Measurements from ENCODE around the gene LASP1. TPM values are rescaled to one million over a fixed set of nuclear protein-coding genes. Genes with fewer than 3 reads are reported as not detected.

LASP1 gene
- total and polyA plus RNA-seq, 2 experiments from 2014 or later = 48.7 to 173 TPM

DNA sequence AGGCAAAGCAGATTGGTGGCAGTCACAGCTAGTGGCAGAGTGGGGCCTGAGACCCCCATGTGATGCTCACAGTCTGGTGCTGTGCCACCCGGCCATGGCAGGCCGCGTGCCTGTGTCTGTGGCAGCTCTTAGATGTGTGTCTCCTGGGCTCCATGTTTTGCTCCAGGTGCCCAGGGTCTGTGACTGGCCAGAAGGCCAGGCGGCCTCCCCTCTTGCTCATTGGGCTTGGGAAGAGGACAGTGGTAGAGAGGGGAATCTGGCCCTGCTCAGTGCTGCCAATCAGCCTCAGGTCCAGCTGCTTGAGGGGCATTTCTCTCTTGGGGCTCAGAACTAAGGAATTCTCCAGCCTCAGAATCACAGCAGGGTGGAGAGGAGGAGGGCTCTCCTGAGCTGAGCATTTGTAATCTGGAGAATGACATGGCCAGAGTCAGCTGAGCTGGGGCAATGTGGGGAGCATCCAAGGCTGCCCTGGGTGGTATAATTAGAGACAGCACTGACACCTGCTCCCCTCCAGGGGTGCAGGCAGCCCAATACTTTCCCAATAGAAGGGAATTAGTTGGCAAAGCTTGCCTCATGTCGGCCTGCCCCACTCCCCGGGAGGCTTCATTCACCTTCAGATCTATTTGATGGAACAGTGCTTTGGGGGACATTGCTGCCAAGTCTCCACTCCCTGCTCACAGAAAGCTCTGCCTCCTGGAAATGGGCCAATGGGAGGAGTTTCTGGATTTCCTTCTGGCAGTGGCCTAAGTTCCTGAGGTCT lies 52.9 kb downstream of the LASP1 start:
- no peak for TF ChIP-seq ZNF114 (CRISPR knock-in tag; IDR thresholded peaks at IDR 0.05)
- no peak for TF ChIP-seq EZH2 (IDR thresholded peaks at IDR 0.05; ENCODE audit: low read depth, unreplicated experiment)
- TF ChIP-seq ETS1 (IDR thresholded peaks at IDR 0.05) = no peak
- TF ChIP-seq CREB1 (CRISPR knock-in tag; IDR thresholded peaks at IDR 0.05; ENCODE audit: low read depth) = no peak
- TF ChIP-seq EZH2phosphoT487 (IDR thresholded peaks at IDR 0.05; ENCODE audit: unreplicated experiment) = no peak
- no peak for TF ChIP-seq ZNF462 (CRISPR knock-in tag; IDR thresholded peaks at IDR 0.05)
- no peak for TF ChIP-seq ZNF331 (CRISPR knock-in tag; IDR thresholded peaks at IDR 0.05; ENCODE audit: low read depth)
- TF ChIP-seq JUNB (IDR thresholded peaks at IDR 0.05; ENCODE audit: unreplicated experiment) = no peak
- TF ChIP-seq STAT1 (IDR thresholded peaks at IDR 0.05; ENCODE audit: unreplicated experiment) = no peak
- no peak for TF ChIP-seq NANOG (IDR thresholded peaks at IDR 0.05; ENCODE audit: borderline replicate concordance)
- no peak for TF ChIP-seq POLR2AphosphoS5 (IDR thresholded peaks at IDR 0.05; ENCODE audit: low read depth)
- TF ChIP-seq, protein P1, sequence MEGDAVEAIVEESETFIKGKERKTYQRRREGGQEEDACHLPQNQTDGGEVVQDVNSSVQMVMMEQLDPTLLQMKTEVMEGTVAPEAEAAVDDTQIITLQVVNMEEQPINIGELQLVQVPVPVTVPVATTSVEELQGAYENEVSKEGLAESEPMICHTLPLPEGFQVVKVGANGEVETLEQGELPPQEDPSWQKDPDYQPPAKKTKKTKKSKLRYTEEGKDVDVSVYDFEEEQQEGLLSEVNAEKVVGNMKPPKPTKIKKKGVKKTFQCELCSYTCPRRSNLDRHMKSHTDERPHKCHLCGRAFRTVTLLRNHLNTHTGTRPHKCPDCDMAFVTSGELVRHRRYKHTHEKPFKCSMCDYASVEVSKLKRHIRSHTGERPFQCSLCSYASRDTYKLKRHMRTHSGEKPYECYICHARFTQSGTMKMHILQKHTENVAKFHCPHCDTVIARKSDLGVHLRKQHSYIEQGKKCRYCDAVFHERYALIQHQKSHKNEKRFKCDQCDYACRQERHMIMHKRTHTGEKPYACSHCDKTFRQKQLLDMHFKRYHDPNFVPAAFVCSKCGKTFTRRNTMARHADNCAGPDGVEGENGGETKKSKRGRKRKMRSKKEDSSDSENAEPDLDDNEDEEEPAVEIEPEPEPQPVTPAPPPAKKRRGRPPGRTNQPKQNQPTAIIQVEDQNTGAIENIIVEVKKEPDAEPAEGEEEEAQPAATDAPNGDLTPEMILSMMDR (conservative IDR thresholded peaks at IDR 0.05; ENCODE audit: low read depth in 2 of 2) = no peak
- TF ChIP-seq, protein P2, sequence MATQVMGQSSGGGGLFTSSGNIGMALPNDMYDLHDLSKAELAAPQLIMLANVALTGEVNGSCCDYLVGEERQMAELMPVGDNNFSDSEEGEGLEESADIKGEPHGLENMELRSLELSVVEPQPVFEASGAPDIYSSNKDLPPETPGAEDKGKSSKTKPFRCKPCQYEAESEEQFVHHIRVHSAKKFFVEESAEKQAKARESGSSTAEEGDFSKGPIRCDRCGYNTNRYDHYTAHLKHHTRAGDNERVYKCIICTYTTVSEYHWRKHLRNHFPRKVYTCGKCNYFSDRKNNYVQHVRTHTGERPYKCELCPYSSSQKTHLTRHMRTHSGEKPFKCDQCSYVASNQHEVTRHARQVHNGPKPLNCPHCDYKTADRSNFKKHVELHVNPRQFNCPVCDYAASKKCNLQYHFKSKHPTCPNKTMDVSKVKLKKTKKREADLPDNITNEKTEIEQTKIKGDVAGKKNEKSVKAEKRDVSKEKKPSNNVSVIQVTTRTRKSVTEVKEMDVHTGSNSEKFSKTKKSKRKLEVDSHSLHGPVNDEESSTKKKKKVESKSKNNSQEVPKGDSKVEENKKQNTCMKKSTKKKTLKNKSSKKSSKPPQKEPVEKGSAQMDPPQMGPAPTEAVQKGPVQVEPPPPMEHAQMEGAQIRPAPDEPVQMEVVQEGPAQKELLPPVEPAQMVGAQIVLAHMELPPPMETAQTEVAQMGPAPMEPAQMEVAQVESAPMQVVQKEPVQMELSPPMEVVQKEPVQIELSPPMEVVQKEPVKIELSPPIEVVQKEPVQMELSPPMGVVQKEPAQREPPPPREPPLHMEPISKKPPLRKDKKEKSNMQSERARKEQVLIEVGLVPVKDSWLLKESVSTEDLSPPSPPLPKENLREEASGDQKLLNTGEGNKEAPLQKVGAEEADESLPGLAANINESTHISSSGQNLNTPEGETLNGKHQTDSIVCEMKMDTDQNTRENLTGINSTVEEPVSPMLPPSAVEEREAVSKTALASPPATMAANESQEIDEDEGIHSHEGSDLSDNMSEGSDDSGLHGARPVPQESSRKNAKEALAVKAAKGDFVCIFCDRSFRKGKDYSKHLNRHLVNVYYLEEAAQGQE (IDR thresholded peaks at IDR 0.05; ENCODE audit: unreplicated experiment) = no peak
- Histone ChIP-seq H4K20me1 (replicated peaks; ENCODE audit: insufficient read depth) (peaks cover 6% of the 10 kb centered on the region), H3K4me3 (no peak overlapping the region), H3K36me3 (ENCODE audit: insufficient read depth) (no peaks in the 10 kb centered on the region; the same call in 1 of the 2 replicates), H3K4me1 (ENCODE audit: insufficient read depth) (peaks cover 19% of the 10 kb centered on the region), H3K27ac (ENCODE audit: low read depth) (peak overlapping the region; percentile 53), H3K4me2 (peak overlapping the region; percentile 37; the same call in 1 of the 2 replicates), H2AFZ (no peak overlapping the region), H3K79me2 (replicated peaks; ENCODE audit: insufficient read depth) (no peaks in the 10 kb centered on the region), H3K9me2 (ENCODE audit: insufficient read depth) (0 out of 2 replicates have a peak, but pooled peaks cover 3% of the 10 kb centered on the region), H3K27me3 (ENCODE audit: insufficient read depth) (no peaks in the 10 kb centered on the region), H3F3A (replicated peaks; ENCODE audit: low read depth) (peaks cover 7% of the 10 kb centered on the region; the same call in 1 of the 2 replicates)
- Mint-ChIP-seq H3K4me3 (no peak overlapping the region), H3K9me3 (no peaks in the 10 kb centered on the region), H3K36me3 (ENCODE audit: low read depth) (peaks cover 25% of the 10 kb centered on the region), H3K4me1 (peaks cover 34% of the 10 kb centered on the region), H3K27ac (0 out of 2 replicates have a peak overlapping the region, but pooled peaks have one; percentile 4), H3K27me3 (ENCODE audit: insufficient read depth, low read depth, poor library complexity) (peaks cover 14% of the 10 kb centered on the region)
- peak; percentile 76 for DNase-seq (ENCODE audit: low spot score)
- ATAC-seq = peak; percentile 80

Measured in GM23338 (cell line).